Activated T-helper 9 cell treated with anti-CD3 and anti-CD28 coated beads, Interleukin-2, amount 50 U/mL, for 16 hours (primary cell): ENCODE data around the gene CSMD2.
"Not testable (repeated sequence)": the region's sequence is repeated elsewhere in the genome, so short reads cannot be mapped to it uniquely, and the experiment has no call there.

Source experiments
- DNase-seq: peaks from one replicate; pipeline ENCODE4 v3.0.0-alpha.2; 2020; ENCODE audit warnings: low read depth

The CSMD2 gene

GRCh38 chr1:33535334-33535733 lies 629.7 kb downstream of the CSMD2 start:
- DNase-seq = no peak

- DNase-seq = no peak
Measured at GRCh38 chr1:33532936-33533335, 632.1 kb downstream of the CSMD2 start.

- no peak for DNase-seq
Measured at GRCh38 chr1:33532250-33532649, 632.8 kb downstream of the CSMD2 start.

DNA sequence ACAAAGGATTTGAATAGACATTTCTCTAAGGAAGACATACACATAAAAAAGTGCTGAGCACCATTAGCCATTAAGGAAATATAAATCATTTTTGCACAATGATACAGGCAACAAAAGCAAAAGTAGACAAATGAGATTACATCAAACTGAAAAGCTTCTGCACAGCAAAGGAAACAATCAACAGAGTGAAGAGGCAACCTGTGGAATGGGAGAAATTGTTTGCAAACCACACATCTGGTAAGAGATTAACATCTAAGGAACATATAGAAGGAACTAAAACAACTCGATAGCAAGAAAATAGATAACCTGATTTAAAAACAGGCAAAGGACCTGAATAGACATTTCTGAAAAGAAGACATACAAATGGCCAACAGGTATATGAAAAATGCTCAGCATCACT lies 635.1 kb downstream of the CSMD2 start:
- DNase-seq = no peak

- no peak for DNase-seq
Measured at GRCh38 chr1:33527934-33528333, 637.1 kb downstream of the CSMD2 start.

- no peak for DNase-seq
Measured at GRCh38 chr1:33524586-33524985, 640.4 kb downstream of the CSMD2 start.

GRCh38 chr1:33519240-33519884 lies 645.7 kb downstream of the CSMD2 start:
- DNase-seq = no peak

- DNase-seq = no peak
Measured at GRCh38 chr1:33517596-33518250, 647.3 kb downstream of the CSMD2 start.

DNA sequence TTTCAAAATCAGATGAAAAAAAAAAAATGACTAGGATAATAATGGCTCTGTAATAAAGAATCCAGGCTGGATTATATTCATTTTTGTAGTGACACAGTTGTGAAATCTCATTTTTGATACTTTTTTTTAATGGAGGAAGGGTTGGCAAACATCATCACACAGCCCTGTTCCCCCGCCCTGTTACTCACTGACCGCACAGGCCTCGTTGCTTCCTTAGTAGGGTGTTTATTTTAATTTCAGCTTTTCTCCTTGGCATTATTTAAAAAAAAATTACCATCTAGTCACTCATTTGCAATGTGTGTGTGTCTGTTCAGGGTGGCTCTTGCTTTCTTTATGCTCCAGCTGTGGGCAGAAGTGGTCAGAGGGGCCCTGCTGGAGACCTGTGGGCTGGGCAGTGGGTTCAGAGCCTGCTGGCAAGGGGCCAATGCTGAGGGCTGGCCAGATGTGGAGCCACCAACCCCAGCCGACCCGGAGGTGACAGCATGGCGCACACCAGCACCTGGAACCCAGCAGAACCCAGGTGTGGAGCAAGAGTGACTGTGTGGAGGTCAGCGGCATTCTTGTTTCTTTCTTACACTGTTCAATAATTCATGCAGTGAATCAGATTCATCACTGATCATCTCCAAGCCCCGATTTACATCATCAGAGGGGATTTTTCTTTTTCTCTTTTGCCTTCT lies 648.0 kb downstream of the CSMD2 start:
- no peak for DNase-seq

GRCh38 chr1:33516428-33516827 lies 648.6 kb downstream of the CSMD2 start:
- DNase-seq = no peak

DNA sequence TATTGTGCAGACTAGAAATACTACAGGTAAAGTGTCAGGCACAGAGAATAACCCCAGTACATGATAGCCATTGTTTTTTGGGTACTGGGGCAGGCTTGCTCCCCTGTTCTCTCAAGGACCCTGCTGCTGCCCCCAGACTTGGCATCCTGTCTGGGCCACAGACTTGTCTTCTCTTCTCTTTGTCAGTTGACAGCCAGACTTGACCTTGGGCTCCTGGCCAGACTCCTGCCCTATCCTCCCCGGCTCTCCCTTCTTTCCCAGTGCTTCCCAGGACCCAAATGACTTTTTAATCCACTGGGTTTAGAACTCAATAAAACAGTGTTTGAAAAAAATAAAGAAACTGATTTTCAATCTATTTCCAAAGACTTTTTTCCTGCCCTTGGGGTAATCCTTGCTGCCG lies 649.4 kb downstream of the CSMD2 start:
- no peak for DNase-seq

GRCh38 chr1:33515112-33515511 lies 649.9 kb downstream of the CSMD2 start:
- DNase-seq = no peak

DNA sequence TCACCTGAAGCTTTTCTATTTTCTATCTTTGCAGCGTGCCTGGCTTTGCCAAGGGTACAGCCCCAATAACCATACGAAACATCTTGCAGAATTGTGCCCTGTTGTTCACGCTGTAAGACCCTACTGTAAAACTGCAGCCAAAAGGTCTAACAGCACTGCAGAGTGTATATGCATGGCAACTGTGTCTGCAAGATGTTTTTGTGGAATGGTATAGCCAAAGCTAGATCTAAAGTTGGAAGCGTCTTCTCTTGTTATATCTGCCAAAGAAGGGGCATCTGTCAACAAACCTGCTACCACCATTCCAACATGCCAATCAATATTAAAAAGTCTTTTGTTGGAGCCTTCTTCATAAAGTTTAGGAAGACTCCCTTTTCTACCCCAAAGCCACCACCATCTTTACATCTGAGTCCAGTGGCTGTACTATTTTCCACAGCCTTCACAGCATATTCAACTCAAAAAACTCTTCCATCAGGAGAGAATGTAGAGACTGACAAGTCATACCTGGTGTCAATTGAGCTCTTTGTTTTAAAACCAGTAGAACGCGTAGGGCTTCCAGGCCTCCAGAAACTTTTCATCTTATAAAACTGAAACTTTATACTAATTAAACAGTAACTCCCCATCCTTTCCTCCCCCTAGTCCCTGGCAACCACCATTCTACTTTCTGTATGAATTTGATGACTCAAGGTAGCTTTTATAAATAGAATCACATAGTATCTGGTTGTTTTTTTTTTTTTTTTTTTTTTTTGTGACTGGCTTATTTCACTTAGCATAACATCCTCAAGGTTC lies 652.6 kb downstream of the CSMD2 start:
- DNase-seq = no peak

DNA sequence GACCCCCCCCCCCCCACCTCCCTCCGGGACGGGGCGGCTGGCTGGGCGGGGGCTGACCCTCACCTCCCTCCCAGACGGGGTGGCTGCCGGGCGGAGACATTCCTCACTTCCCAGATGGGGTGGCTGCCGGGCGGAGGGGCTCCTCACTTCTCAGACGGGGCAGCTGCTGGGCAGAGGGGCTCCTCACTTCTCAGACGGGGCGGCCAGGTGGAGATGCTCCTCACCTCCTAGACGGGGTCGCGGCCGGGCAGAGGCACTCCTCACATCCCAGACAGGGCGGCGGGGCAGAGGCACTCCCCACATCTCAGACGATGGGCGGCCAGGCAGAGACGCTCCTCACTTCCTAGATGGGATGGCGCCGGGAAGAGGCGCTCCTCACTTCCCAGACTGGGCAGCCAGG lies 655.8 kb downstream of the CSMD2 start:
- DNase-seq = not testable (repeated sequence)

- no peak for DNase-seq
Measured at GRCh38 chr1:33508151-33508550, 656.9 kb downstream of the CSMD2 start.

GRCh38 chr1:33507661-33508060 lies 657.4 kb downstream of the CSMD2 start:
- DNase-seq = no peak

- no peak for DNase-seq
Measured at GRCh38 chr1:33503506-33503905, 661.5 kb downstream of the CSMD2 start.

DNA sequence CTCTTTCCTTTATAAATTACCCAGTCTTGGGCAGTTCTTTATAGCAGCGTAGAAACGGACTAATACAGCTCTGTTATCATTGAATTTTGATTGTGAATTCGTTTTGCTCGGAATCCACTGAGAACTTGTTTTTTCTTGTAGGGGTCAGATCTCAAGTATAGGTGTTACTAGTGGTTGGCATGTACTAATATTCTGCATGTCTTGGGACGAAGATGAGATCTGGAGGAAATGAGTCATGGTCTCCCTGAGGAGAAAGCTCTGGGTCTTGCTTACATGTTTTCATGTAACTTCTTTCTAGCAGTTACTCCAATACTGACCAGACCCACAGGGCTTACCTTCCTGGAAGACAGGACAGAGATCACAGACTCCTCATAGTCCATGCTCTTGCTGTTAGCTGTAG lies 662.3 kb downstream of the CSMD2 start:
- no peak for DNase-seq

DNA sequence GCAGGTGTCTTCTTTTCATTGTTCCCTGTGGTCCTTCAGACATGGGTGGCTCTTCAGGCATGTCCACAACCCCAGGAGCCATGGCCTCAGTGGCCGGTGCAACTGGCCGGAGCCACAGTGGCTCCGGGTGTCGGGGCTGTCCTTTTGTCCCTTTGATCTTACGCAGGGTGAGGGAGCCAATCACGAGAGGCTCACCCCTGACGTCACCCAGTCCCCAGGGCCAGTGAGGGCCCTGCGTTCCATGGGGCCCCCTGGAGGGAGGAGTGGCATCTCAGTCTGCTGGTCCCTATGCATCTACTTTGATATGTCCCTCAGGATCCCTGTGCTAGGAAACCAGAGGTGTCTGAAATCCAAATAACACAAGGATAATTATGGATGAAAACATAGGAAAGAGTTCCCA lies 663.3 kb downstream of the CSMD2 start:
- no peak for DNase-seq

DNA sequence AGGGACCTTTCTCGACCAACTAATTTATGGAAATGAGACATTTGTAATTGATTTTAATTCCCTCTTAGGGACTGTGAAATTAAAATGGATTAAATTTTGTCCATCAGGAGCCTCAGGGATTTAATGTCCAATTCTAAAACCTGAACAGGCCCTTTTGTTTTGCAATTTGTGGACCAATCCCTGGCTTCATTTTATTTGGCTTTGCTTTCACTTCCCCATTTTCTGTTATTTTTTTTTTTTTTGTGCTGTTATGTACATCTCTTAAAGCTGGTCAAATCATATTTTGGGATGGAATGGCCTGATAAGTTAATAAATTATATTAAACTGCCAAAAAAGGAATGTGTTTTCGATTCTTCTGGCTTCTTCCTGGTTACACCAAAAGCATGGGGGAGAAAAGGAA lies 663.7 kb downstream of the CSMD2 start:
- no peak for DNase-seq

- no peak for DNase-seq
Measured at GRCh38 chr1:33500547-33500946, 664.5 kb downstream of the CSMD2 start.

- DNase-seq = no peak
Measured at GRCh38 chr1:33497410-33497809, 667.6 kb downstream of the CSMD2 start.

- no peak for DNase-seq
Measured at GRCh38 chr1:33494929-33495328, 670.1 kb downstream of the CSMD2 start.
